GM10248 (cell line): ENCODE data around the gene DEPDC4.

Experiments used
- CTCF ChIA-PET: fragments of 300-600 bp; sonication (Branson Sonifier 250); formaldehyde crosslinking; extraction: SDS; loops from one replicate; lab custom pipeline; 2021; ENCODE audit warnings: antibody characterized with exemption; lab: Yijun Ruan, JAX
- POLR2A ChIA-PET: fragments of 350-650 bp; sonication (Branson Sonifier 250); formaldehyde crosslinking; extraction: SDS; loops from one replicate; lab custom pipeline; 2020; ENCODE audit warnings: antibody characterized with exemption; lab: Yijun Ruan, JAX
- DNase-seq: peaks from one replicate; pipeline ENCODE4 v3.0.0; 2012; ENCODE audit errors: extremely low spot score
- CTCF ChIP-seq: IDR thresholded peaks from 2 replicates; pipeline ENCODE4 v1.5.1; 2012; ENCODE audit warnings: mild to moderate bottlenecking, low read depth; ENCODE audit errors: extremely low read depth, missing control alignments, control extremely low read depth

Gene DEPDC4

GRCh38 chr12:100208834-100209233 lies 58.0 kb downstream of the DEPDC4 start:
- DNase-seq: no peak
- no peak for TF ChIP-seq CTCF
- ChIA-PET CTCF (interaction anchor here (1.3 kb wide), 1 partner anchor 15 kb away, joined by 3 read pairs; no protein-coding TSS in a partner anchor), POLR2A (no interaction called here)

- TF ChIP-seq CTCF: no peak
- no peak for DNase-seq
- ChIA-PET CTCF (no interaction called here), POLR2A (no interaction called here)
Observed at GRCh38 chr12:100207311-100207710, 59.6 kb downstream of the DEPDC4 start.

GRCh38 chr12:100201604-100202423 lies 65.1 kb downstream of the DEPDC4 start:
- CTCF ChIA-PET: interaction anchor here (1.0 to 2.0 kb wide), 9 partner anchors 10 to 165 kb away, joined by 3 to 10 read pairs (median 4); partner anchors contain the start of genes DEPDC4 and SCYL2
- no peak for DNase-seq
- TF ChIP-seq CTCF: no peak
- POLR2A ChIA-PET: no interaction called here

- ChIA-PET POLR2A (interaction anchor here (0.6 kb wide), 1 partner anchor 20 kb away, joined by 5 read pairs; no protein-coding TSS in a partner anchor), CTCF (interaction anchor here (0.6 to 2.0 kb wide), 10 partner anchors 9 to 164 kb away, joined by 3 to 10 read pairs (median 3); partner anchors contain the start of genes DEPDC4 and SCYL2)
- TF ChIP-seq CTCF: no peak
- DNase-seq: peak; percentile 92
Observed at GRCh38 chr12:100200463-100201181, 66.3 kb downstream of the DEPDC4 start, which contains the start of gene ACTR6. Gene ACTR6, plus strand, starts transcription at chr12:100200815. Its CDS starts 37 bp downstream, at chr12:100200852.

- DNase-seq: peak; percentile 86
- TF ChIP-seq CTCF: no peak
- CTCF ChIA-PET: no interaction called here
- POLR2A ChIA-PET: no interaction called here
Observed at GRCh38 chr12:100199347-100200149, 67.3 kb downstream of the DEPDC4 start.

GRCh38 chr12:100199023-100199346 lies 67.9 kb downstream of the DEPDC4 start:
- ChIA-PET CTCF (no interaction called here), POLR2A (no interaction called here)
- no peak for DNase-seq
- TF ChIP-seq CTCF: no peak
